IMR-90 (cell line): Measurements from ENCODE around the gene STARD13. TPM values are rescaled to one million over a fixed set of nuclear protein-coding genes. Genes with fewer than 3 reads are reported as not detected.

Source experiments
- ATAC-seq: fragments of 200-7000 bp; cut with Tn5 transposase; 2 replicates; pipeline ENCODE4 v1.9.1; 2020; ENCODE audit warnings: low read depth, mild to moderate bottlenecking, moderate library complexity
- BruUV-seq: library from RNA; stranded (reverse); fragments of 400-500 nt; replicated peaks from 2 replicates; lab custom pipeline; 2021; lab: Mats Ljungman, UMichigan
- CTCF ChIA-PET: fragments of 300-600 bp; formaldehyde crosslinking; extraction: SDS; loops from one replicate; lab custom pipeline; 2021; ENCODE audit warnings: antibody characterized with exemption; lab: Yijun Ruan, JAX
- POLR2A ChIA-PET: fragments of 300-600 bp; sonication (Branson Sonifier 250); formaldehyde crosslinking; loops from one replicate; lab custom pipeline; 2022; ENCODE audit warnings: antibody characterized with exemption; ENCODE audit not compliant: unreplicated experiment; lab: Charles Lee
- DNase-seq: peaks from one replicate; pipeline ENCODE4 v3.0.0; 2013
- H2AFZ ChIP-seq: replicated peaks from 2 replicates; pipeline ENCODE3; 2013; ENCODE audit warnings: low read length, mild to moderate bottlenecking; ENCODE audit not compliant: poor library complexity
- H2AK5ac ChIP-seq: 2 replicates; pipeline ENCODE4 v1.6.1; 2013; ENCODE audit warnings: low read depth, low read length, inconsistent platforms
- H2AK9ac ChIP-seq: replicated peaks from 2 replicates; pipeline ENCODE3; 2013; ENCODE audit warnings: mild to moderate bottlenecking, low read depth, low read length, moderate library complexity; ENCODE audit not compliant: poor library complexity
- H2BK120ac ChIP-seq: 2 replicates; pipeline ENCODE4 v1.6.1; 2013; ENCODE audit warnings: low read depth, low read length, inconsistent platforms
- H2BK15ac ChIP-seq: 3 replicates; pipeline ENCODE4 v1.6.1; 2013; ENCODE audit warnings: low read depth, low read length, inconsistent platforms
- H2BK20ac ChIP-seq: 2 replicates; pipeline ENCODE4 v1.6.1; 2013; ENCODE audit warnings: low read depth, mild to moderate bottlenecking, inconsistent platforms, low read length, moderate library complexity
- H2BK5ac ChIP-seq: 2 replicates; pipeline ENCODE4 v1.6.1; 2013; ENCODE audit warnings: mild to moderate bottlenecking, low read depth, low read length, inconsistent platforms; ENCODE audit not compliant: poor library complexity, severe bottlenecking
- H3K14ac ChIP-seq: replicated peaks from 2 replicates; pipeline ENCODE4 v1.6.1; 2013; ENCODE audit warnings: low read depth, low read length, inconsistent platforms
- H3K18ac ChIP-seq: 2 replicates; pipeline ENCODE4 v1.6.1; 2013; ENCODE audit warnings: low read depth, low read length, control low read depth
- H3K23ac ChIP-seq: 2 replicates; pipeline ENCODE4 v1.6.1; 2013; ENCODE audit warnings: low read depth, low read length, inconsistent platforms
- H3K27ac ChIP-seq: 2 replicates; pipeline ENCODE4 v1.5.1; 2013; ENCODE audit warnings: mild to moderate bottlenecking, control low read depth, low read length; ENCODE audit not compliant: insufficient read depth
- H3K27me3 ChIP-seq: 2 replicates; pipeline ENCODE4 v1.6.1; 2013; ENCODE audit warnings: low read length; ENCODE audit not compliant: control insufficient read depth, insufficient read depth
- H3K36me3 ChIP-seq: 2 replicates; pipeline ENCODE4 v1.6.1; 2013; ENCODE audit warnings: low read length, mixed read lengths; ENCODE audit not compliant: control insufficient read depth, insufficient read depth
- H3K4ac ChIP-seq: 2 replicates; pipeline ENCODE4 v1.6.1; 2013; ENCODE audit warnings: low read depth, low read length, inconsistent platforms
- H3K4me1 ChIP-seq: 2 replicates; pipeline ENCODE4 v1.6.1; 2013; ENCODE audit warnings: low read length, mixed read lengths; ENCODE audit not compliant: control insufficient read depth, insufficient read depth
- H3K4me2 ChIP-seq: 2 replicates; pipeline ENCODE4 v1.6.1; 2013; ENCODE audit warnings: low read depth, mild to moderate bottlenecking, control low read depth, low read length, moderate library complexity
- H3K4me3 ChIP-seq: 2 replicates; pipeline ENCODE4 v1.5.1; 2013; ENCODE audit warnings: low read depth, mild to moderate bottlenecking, control low read depth, low read length, moderate library complexity; ENCODE audit not compliant: insufficient read depth
- H3K56ac ChIP-seq: 2 replicates; pipeline ENCODE4 v1.6.1; 2013; ENCODE audit warnings: low read length, inconsistent platforms; ENCODE audit not compliant: insufficient read depth; ENCODE audit errors: extremely low read depth
- H3K79me1 ChIP-seq, 2 experiments: 2 replicates each; pipeline ENCODE4 v1.6.1; 2013; ENCODE audit warnings: low read length in 2 of 2, inconsistent platforms in 1 of 2, low read depth in 1 of 2
- H3K9ac ChIP-seq: 2 replicates; pipeline ENCODE4 v1.6.1; 2013; ENCODE audit warnings: low read depth, low read length, control low read depth
- H3K9me1 ChIP-seq: 2 replicates; pipeline ENCODE4 v1.6.1; 2013; ENCODE audit warnings: low read length, inconsistent platforms; ENCODE audit not compliant: insufficient read depth
- H3K9me3 ChIP-seq: 2 replicates; pipeline ENCODE4 v1.6.1; 2013; ENCODE audit warnings: low read length; ENCODE audit not compliant: control insufficient read depth, insufficient read depth
- H4K20me1 ChIP-seq: 2 replicates; pipeline ENCODE4 v1.6.1; 2013; ENCODE audit warnings: low read length, inconsistent platforms; ENCODE audit not compliant: insufficient read depth
- H4K5ac ChIP-seq: 2 replicates; pipeline ENCODE4 v1.6.1; 2013; ENCODE audit warnings: mild to moderate bottlenecking, low read depth, low read length, control low read depth
- H4K8ac ChIP-seq, 2 experiments: 2 replicates each; pipeline ENCODE4 v1.6.1; 2013; ENCODE audit warnings: low read depth in 2 of 2, low read length in 2 of 2, control low read depth in 1 of 2, inconsistent platforms in 1 of 2
- H4K91ac ChIP-seq: 2 replicates; pipeline ENCODE4 v1.6.1; 2013; ENCODE audit warnings: low read depth, low read length, inconsistent platforms; ENCODE audit not compliant: insufficient read depth
- BHLHE40 ChIP-seq: fragments of 150-350 bp; IDR thresholded peaks from 2 replicates; pipeline ENCODE4 v1.6.1; 2016; ENCODE audit warnings: mild to moderate bottlenecking, low read depth, low read length
- ELK1 ChIP-seq: fragments of 150-350 bp; IDR thresholded peaks from 2 replicates; pipeline ENCODE4 v1.6.1; 2016; ENCODE audit warnings: low read depth, mild to moderate bottlenecking, low read length, moderate library complexity, borderline replicate concordance
- FOS ChIP-seq: fragments of 150-350 bp; IDR thresholded peaks from 2 replicates; pipeline ENCODE4 v1.6.1; 2016; ENCODE audit warnings: low read depth, low read length
- MAFK ChIP-seq: IDR thresholded peaks from 2 replicates; pipeline ENCODE4 v1.6.1; 2012; ENCODE audit warnings: low read depth, low read length, improper control_type of control experiment
- MAZ ChIP-seq: IDR thresholded peaks from 2 replicates; pipeline ENCODE4 v1.6.1; 2012; ENCODE audit warnings: low read depth, mild to moderate bottlenecking, low read length, improper control_type of control experiment, moderate library complexity, borderline replicate concordance
- MXI1 ChIP-seq: IDR thresholded peaks from 2 replicates; pipeline ENCODE4 v1.6.1; 2012; ENCODE audit warnings: low read depth, mild to moderate bottlenecking, low read length, moderate library complexity, borderline replicate concordance
- RCOR1 ChIP-seq: IDR thresholded peaks from 2 replicates; pipeline ENCODE4 v1.6.1; 2012; ENCODE audit warnings: mild to moderate bottlenecking, low read length, improper control_type of control experiment; ENCODE audit not compliant: insufficient replicate concordance
- USF2 ChIP-seq: fragments of 150-350 bp; IDR thresholded peaks from 2 replicates; pipeline ENCODE4 v1.6.1; 2017; ENCODE audit warnings: mild to moderate bottlenecking, antibody characterized with exemption, low read length, low read depth
- WGBS, 2 experiments: methylation state at CpG; one replicate each; pipeline versions ENCODE4 v1.1.5 to v1.1.7; 2013; ENCODE audit warnings: missing lambda C conversion rate in 2 of 2; ENCODE audit not compliant: insufficient read length in 1 of 2; ENCODE audit errors: extremely low coverage in 2 of 2; 5-methylcytosine and 5-hydroxymethylcytosine counted together
- dilution Hi-C: fragments of 300-500 bp; cut with HindIII; formaldehyde crosslinking; loops from one replicate; pipeline ENCODE4 v1.14.3; 2018; ENCODE audit warnings: low sequenced_read_pairs; ENCODE audit not compliant: unreplicated experiment
- in situ Hi-C: fragments of 300-500 bp; cut with MboI; formaldehyde crosslinking; loops from 3 replicates; pipeline ENCODE4 v1.14.3; 2019; ENCODE audit warnings: low sequenced_read_pairs, inconsistent platforms, mixed read lengths
- intact Hi-C: fragments of 100-400 bp; cut with micrococcal nuclease; formaldehyde crosslinking; loops from 2 replicates; pipeline ENCODE4 v1.10.0; 2022
- polyA plus RNA-seq, 3 experiments: library from polyadenylated mRNA; depleted of rRNA; stranded (reverse); fragments of >200 nt; gene quantifications; 2 replicates each; pipeline ENCODE4 v1.2.3, GENCODE V29; 2012; ENCODE audit warnings: low replicate concordance in 1 of 3
- total RNA-seq: library from RNA; depleted of rRNA; stranded (reverse); fragments of >200 nt; gene quantifications from 2 replicates; pipeline ENCODE4 v1.2.3, GENCODE V29; 2012

The STARD13 gene
- total and polyA plus RNA-seq, 2 of the 4 experiments (the other 2 are of a cell fraction): 23.6 to 46.6 TPM

GRCh38 chr13:33251131-33251661, 34.4 kb downstream of the STARD13 start:
- Histone ChIP-seq H3K36me3 (peaks cover 14% of the 10 kb centered on the region), H3K27me3 (no peaks in the 10 kb centered on the region), H4K5ac (no peak overlapping the region), H3K9me3 (no peaks in the 10 kb centered on the region), H3K27ac (peak overlapping the region; percentile 1; the same call in 1 of the 2 replicates), H3K9me1 (peaks cover 12% of the 10 kb centered on the region), H3K4ac (peak overlapping the region; percentile 87; the same call in 1 of the 2 replicates), H4K8ac (peak overlapping the region in 1 of 2 experiments; percentile 80; a peak in 3 of 4 replicates), H3K4me1 (peaks cover 15% of the 10 kb centered on the region), H2BK15ac (peak overlapping the region; percentile 84; the same call in 1 of the 3 replicates), H3K14ac (no peak overlapping the region; the same call in 1 of the 2 replicates), H3K79me1 (peaks cover 32 to 73% of the 10 kb centered on the region in 2 experiments), H3K4me2 (peak overlapping the region; percentile 21), H2AK5ac (no peak overlapping the region), H2AFZ (no peak overlapping the region), H2BK20ac (no peak overlapping the region; the same call in 1 of the 2 replicates), H2BK120ac (peak overlapping the region; percentile 82), H3K9ac (no peak overlapping the region), H4K91ac (peak overlapping the region; percentile 86; the same call in 1 of the 2 replicates), H2BK5ac (peak overlapping the region; percentile 98), H4K20me1 (peaks cover 5% of the 10 kb centered on the region; the same call in 1 of the 2 replicates), H3K4me3 (no peak overlapping the region), H3K23ac (peak overlapping the region; percentile 80; the same call in 1 of the 2 replicates), H3K18ac (peak overlapping the region; percentile 61; the same call in 1 of the 2 replicates), H3K56ac (no peak overlapping the region), H2AK9ac (no peak overlapping the region)
- WGBS, 2 experiments: no CpG with 5 or more reads among the region's 2 CpGs
- no TSS peak for BruUV-seq
- peak; percentile 82 for ATAC-seq
- in situ Hi-C loops (no loop called here), intact Hi-C loops (loop anchor here (2.0 kb wide), 1 partner anchor 14 kb away; no protein-coding TSS in a partner anchor), dilution Hi-C loops (no loop called here)
- peak; percentile 99 for DNase-seq
- ChIA-PET CTCF (no interaction called here), POLR2A (no interaction called here)
- TF ChIP-seq FOS: peak; percentile 94
- TF ChIP-seq USF2: no peak
- TF ChIP-seq ELK1: no peak
- peak; percentile 12; the same call in 1 of the 2 replicates for TF ChIP-seq MAFK
- peak; percentile 42; the same call in 1 of the 2 replicates for TF ChIP-seq MAZ
- peak; percentile 50 for TF ChIP-seq RCOR1
- 0 out of 2 replicates have a peak, but pooled peaks have one; percentile 42 for TF ChIP-seq BHLHE40
- peak; percentile 65; the same call in 1 of the 2 replicates for TF ChIP-seq MXI1
